HFF-Myc (cell line): ENCODE data around the gene CPVL.

Experiments used
- DNase-seq: peaks from one replicate; pipeline ENCODE4 v3.0.0-alpha.2; 2011; ENCODE audit warnings: low read depth; ENCODE audit errors: extremely low read depth
- H3K4me3 ChIP-seq: replicated peaks from 2 replicates; pipeline ENCODE4 v1.5.1; 2011; ENCODE audit warnings: low read depth, mild to moderate bottlenecking, control low read depth, low read length
- TF ChIP-seq, protein P1 (sequence below): IDR thresholded peaks from 2 replicates; pipeline ENCODE4 v1.5.1; 2012; ENCODE audit warnings: mild to moderate bottlenecking, low read depth, low read length, control low read depth; ENCODE audit errors: missing control alignments

CPVL gene

DNA sequence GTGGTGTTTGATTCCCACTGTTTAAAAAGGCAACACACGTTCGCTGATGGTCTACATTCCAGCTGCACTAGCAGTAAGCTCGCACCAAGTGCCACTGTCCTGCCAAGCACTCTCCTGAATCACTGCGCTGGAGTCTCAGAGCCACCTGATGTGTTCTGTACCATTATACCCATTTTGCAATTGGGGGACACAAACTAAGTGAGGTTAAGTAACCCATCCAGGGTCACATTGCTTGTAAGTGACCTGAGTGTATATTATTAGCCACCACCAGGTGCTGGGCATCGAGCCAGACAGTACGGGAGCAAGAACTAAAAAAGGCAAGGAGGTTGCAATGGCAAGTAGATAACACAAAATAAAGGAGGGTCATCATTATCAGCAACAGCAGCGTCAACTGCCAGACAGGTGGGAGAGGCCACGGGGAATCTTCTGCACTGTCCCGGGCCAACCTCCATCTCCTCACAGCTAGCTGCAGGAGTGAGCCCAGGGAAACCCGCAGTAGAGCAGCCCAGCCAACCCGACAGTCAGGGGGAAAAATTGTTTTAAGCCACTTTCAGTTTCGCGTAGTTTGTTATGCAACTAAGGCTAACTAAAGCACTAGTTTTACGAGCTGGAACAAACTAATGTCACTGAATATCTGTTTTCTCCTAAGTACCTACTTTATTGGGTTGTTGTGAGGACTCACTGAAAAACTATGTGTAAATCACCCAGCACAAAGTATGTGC is 712 bp upstream of the CPVL start:
- H3K4me3 ChIP-seq = no peak overlapping the region
- TF ChIP-seq, protein P1, sequence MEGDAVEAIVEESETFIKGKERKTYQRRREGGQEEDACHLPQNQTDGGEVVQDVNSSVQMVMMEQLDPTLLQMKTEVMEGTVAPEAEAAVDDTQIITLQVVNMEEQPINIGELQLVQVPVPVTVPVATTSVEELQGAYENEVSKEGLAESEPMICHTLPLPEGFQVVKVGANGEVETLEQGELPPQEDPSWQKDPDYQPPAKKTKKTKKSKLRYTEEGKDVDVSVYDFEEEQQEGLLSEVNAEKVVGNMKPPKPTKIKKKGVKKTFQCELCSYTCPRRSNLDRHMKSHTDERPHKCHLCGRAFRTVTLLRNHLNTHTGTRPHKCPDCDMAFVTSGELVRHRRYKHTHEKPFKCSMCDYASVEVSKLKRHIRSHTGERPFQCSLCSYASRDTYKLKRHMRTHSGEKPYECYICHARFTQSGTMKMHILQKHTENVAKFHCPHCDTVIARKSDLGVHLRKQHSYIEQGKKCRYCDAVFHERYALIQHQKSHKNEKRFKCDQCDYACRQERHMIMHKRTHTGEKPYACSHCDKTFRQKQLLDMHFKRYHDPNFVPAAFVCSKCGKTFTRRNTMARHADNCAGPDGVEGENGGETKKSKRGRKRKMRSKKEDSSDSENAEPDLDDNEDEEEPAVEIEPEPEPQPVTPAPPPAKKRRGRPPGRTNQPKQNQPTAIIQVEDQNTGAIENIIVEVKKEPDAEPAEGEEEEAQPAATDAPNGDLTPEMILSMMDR = no peak
- no peak for DNase-seq

DNA sequence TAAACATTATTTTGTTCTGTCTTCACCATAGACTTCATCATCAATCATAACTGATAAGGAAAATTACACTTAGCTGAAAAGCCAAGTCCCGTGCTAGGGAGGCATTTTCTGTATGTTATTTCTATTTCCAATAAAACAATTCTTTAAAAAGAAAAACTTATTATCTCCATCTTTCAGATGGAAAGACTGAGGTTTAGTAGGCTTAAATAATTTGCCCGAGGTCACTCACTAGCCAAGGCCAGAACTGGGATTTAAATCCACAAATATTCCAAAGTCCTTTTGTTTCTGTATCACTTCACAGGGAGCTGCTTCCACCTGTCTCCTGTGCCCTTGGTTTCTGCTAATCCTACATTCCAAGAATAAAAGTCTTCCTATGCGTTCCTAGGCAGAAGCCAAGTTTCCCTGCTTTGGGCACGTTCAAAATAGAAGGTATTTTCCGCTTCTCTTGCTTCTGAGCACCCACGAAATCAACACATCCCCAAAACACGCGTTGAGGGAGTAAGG is 732 bp downstream of the CPVL start:
- no peak for DNase-seq
- TF ChIP-seq, protein P1 = no peak
- no peak overlapping the region for H3K4me3 ChIP-seq

DNA sequence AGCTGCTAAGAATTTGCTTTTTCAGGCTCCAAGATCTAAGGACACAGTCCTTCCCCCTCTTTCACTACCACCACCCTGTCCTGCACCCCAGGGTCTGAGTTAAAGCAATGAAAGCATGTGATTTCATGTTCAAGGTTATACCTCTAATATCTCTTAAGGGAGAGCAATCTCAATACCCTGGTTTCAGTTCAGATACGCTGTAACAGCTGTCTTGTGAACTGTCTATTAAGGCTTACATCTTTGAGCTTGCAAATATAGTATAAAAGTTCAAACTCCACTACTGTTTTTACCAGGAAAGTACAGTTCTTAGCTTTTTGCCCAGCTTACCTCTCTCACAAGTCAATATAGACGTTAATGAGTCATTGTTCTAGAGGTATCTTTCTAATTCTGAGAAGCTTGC is 2.6 kb downstream of the CPVL start:
- no peak for DNase-seq
- H3K4me3 ChIP-seq = no peak overlapping the region
- TF ChIP-seq, protein P1 = no peak

DNA sequence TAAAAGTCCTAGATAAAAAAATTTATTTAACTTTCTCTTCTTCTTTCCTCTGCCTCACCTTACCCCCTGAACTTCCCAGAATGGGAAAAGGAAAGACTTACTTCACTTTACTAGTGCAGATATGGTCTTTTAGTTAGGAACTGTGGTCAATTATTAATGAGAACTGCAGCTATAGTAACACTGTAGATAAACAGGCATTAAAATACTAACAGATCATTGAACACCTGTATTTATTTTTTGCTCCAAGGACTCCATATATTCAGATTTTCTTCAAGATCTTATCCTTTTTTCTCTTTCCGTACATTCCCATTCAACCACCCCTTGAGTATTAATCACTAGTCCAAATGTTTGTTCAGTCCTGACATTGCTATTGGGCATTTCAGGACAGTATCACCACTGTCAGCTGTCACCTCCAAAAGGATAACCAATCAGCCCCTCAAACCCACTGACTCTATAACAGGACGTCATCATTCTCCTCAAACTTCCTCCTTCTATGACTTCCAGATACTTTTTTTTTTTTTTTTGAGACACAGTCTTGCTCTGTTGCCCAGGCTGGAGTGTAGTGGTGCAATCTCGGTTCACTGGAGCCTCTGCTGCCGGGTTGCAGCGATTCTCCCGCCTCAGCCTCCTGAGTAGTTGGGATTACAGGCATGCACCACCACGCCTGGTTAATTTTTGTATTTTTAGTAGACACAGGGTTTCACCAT is 4.2 kb downstream of the CPVL start:
- DNase-seq = no peak
- no peak overlapping the region for H3K4me3 ChIP-seq
- TF ChIP-seq, protein P1 = no peak

DNA sequence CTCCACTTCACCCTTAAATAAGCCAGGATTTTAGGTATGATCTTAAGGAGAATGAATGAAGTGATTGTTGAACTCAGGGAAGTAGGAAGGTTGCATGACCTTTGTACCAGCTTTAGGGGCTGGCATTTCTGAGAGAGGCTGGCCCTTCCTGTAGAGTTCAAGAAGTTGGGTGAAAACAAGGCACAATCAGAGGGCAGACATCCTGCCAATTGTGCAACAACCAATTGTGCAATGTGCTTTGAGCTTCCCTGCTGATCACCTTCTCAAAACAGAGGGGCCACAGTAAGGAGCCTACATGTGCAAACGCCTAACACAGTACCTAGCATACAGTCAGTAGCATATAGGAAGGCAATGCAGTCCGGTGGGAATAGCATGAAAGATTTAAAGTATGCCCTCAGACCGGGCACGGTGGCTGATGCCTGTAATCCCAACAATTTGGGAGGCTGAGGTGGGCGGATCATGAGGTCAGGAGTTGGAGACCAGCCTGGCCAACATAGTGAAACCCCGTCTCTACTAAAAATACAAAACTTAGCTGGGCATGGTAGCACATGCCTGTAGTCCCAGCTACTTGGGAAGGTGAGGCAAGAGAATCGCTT is 5.4 kb downstream of the CPVL start:
- TF ChIP-seq, protein P1 = no peak
- no peak overlapping the region for H3K4me3 ChIP-seq
- DNase-seq = no peak

DNA sequence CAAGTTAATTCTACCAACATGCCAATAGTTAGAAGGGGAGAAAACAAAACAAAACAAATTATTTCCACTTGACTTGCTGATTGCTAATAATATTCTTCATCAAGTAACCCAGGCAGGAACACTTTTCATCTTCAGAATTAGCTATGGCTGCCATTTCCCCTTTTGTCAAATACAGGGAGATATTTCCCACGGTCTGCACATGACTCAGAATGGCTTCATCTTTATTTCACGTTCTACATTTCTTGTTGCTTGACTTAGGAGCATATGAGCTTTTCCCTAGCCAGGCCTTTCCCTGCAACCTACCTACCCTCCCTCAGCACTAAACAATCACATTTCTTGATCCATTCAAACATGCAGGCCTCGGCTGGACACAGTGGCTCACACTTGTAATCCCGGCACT is 6.5 kb downstream of the CPVL start:
- TF ChIP-seq, protein P1 = no peak
- no peak for DNase-seq
- H3K4me3 ChIP-seq = no peak overlapping the region
